Measurements from ENCODE around the gene SH3BGRL2. TPM values are rescaled to one million over a fixed set of nuclear protein-coding genes. Genes with fewer than 3 reads are reported as not detected.

The SH3BGRL2 gene
- total RNA-seq, 2 donors from 2014 or later = 26.4 to 29.1 TPM

DNA sequence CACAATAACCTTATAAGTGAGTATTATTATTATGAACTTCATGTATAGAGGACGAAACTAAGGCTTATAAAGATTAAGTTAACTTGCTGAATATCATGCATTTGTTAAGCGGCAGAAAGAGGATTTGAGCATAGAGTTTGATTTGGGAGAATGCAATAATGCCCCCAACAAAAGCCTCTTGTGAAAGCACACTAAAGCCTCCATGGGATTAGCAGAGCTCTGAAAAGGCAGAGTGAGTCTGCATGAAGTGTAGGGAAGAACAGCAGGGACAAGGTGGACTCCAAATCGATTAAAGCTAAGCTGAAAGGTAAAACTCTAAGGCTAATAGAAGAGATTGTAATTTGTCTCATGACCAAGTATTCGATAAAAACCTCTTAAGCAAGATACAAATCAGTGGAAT is 100.3 kb downstream of the SH3BGRL2 start:
- no peak for DNase-seq
- H3K27me3 ChIP-seq = no peaks in the 10 kb centered on the region
- no peak for ATAC-seq
- H3K4me1 ChIP-seq = no peaks in the 10 kb centered on the region
- TF ChIP-seq POLR2A (IDR thresholded peaks at IDR 0.05) = no peak
- TF ChIP-seq, protein P1, sequence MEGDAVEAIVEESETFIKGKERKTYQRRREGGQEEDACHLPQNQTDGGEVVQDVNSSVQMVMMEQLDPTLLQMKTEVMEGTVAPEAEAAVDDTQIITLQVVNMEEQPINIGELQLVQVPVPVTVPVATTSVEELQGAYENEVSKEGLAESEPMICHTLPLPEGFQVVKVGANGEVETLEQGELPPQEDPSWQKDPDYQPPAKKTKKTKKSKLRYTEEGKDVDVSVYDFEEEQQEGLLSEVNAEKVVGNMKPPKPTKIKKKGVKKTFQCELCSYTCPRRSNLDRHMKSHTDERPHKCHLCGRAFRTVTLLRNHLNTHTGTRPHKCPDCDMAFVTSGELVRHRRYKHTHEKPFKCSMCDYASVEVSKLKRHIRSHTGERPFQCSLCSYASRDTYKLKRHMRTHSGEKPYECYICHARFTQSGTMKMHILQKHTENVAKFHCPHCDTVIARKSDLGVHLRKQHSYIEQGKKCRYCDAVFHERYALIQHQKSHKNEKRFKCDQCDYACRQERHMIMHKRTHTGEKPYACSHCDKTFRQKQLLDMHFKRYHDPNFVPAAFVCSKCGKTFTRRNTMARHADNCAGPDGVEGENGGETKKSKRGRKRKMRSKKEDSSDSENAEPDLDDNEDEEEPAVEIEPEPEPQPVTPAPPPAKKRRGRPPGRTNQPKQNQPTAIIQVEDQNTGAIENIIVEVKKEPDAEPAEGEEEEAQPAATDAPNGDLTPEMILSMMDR (IDR thresholded peaks at IDR 0.05) = no peak
- WGBS, 2 donors = 75 to 77% methylated on average over 4 of the region's 4 CpGs
- H3K4me3 ChIP-seq = no peak overlapping the region
- H3K36me3 ChIP-seq (replicated peaks in 1 of 2; ENCODE audit: insufficient read depth in 1 of 2, low read depth in 2 of 2) = no peaks in the 10 kb centered on the region
- no peak overlapping the region for H3K27ac ChIP-seq
- no peaks in the 10 kb centered on the region for H3K9me3 ChIP-seq
- intact Hi-C loops (cut with DNase I) = no loop called here

DNA sequence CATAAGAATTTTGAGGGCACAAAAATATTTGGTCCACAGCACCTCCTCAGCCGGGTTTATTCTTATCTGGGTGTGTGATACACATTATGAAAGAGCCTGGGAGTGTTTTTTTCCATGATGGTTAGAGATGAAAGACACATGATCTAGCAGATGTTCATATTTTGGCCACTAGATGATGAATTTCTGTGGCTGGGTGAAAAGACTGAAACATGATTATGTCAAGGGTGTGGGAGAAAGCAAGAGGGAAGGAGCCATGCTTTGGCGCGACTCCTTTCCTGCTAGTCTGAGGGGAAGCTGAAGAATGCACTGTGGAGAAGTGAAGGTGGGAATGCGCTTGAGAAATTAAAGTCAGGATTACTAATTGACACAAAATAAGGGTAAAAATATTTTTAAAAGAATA is 102.3 kb downstream of the SH3BGRL2 start:
- intact Hi-C loops (cut with DNase I) = no loop called here
- 83 to 85% methylated on average over 4 of the region's 4 CpGs for WGBS, 2 donors
- Histone ChIP-seq H3K9me3 (no peaks in the 10 kb centered on the region), H3K4me3 (no peak overlapping the region), H3K27me3 (no peaks in the 10 kb centered on the region), H3K36me3 (replicated peaks in 1 of 2; ENCODE audit: insufficient read depth in 1 of 2, low read depth in 2 of 2) (no peaks in the 10 kb centered on the region), H3K4me1 (no peaks in the 10 kb centered on the region), H3K27ac (no peak overlapping the region)
- DNase-seq (no peak), ATAC-seq (no peak)
- TF ChIP-seq POLR2A (IDR thresholded peaks at IDR 0.05) = no peak
- TF ChIP-seq, protein P1 (IDR thresholded peaks at IDR 0.05) = no peak

DNA sequence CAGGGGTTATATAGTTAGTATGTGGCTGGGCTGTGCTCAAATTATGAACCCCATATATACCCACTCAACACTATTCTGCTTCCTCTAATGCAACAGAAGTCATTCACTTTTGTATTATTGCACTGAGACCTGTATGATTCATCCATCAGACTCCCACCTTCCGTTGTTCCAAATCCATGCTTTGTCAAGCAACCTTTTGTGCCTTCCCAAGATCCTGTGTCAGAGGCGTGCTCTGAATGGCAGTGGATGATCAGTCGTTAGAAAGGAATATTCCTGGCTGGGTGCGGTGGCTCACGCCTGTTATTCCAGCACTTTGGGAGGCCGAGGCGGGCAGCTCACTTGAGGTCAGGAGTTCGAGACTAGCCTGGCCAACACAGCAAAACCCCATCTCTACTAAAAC is 103.2 kb downstream of the SH3BGRL2 start:
- intact Hi-C loops (cut with DNase I) = no loop called here
- no peaks in the 10 kb centered on the region for H3K27me3 ChIP-seq
- H3K9me3 ChIP-seq = no peaks in the 10 kb centered on the region
- H3K27ac ChIP-seq = no peak overlapping the region
- TF ChIP-seq POLR2A (IDR thresholded peaks at IDR 0.05) = no peak
- DNase-seq (no peak), ATAC-seq (no peak)
- 90 to 97% methylated on average over 7 to 8 of the region's 8 CpGs for WGBS, 2 donors
- no peaks in the 10 kb centered on the region for H3K36me3 ChIP-seq (replicated peaks in 1 of 2; ENCODE audit: insufficient read depth in 1 of 2, low read depth in 2 of 2)
- no peaks in the 10 kb centered on the region for H3K4me1 ChIP-seq
- H3K4me3 ChIP-seq = no peak overlapping the region

DNA sequence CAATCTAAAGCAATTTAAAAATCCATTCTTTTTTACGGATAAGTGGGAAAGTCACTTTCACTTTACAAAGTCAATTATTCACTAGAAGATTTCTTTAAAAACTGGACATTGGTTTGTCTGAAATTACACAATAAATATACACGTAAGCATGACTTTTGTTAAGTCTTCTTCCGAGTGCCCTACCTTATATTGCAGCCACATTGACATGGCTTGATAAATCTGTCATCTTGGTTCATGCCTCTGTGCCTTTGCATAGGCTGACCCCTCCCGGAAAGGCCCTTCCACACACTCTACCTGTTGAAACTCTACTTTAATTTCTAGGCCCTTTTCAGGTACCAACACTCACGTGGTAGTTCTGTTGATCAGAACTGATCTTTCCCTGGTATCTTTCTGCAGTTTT is 104.1 kb downstream of the SH3BGRL2 start:
- ATAC-seq (no peak), DNase-seq (no peak)
- Histone ChIP-seq H3K4me3 (no peak overlapping the region), H3K36me3 (replicated peaks in 1 of 2; ENCODE audit: insufficient read depth in 1 of 2, low read depth in 2 of 2) (no peaks in the 10 kb centered on the region), H3K4me1 (no peaks in the 10 kb centered on the region), H3K9me3 (no peaks in the 10 kb centered on the region), H3K27ac (no peak overlapping the region), H3K27me3 (no peaks in the 10 kb centered on the region)
- TF ChIP-seq, protein P1 (IDR thresholded peaks at IDR 0.05) = no peak
- no peak for TF ChIP-seq POLR2A (IDR thresholded peaks at IDR 0.05)
- intact Hi-C loops (cut with DNase I) = no loop called here
- 82 to 83% methylated on average over 5 of the region's 5 CpGs for WGBS, 2 donors

DNA sequence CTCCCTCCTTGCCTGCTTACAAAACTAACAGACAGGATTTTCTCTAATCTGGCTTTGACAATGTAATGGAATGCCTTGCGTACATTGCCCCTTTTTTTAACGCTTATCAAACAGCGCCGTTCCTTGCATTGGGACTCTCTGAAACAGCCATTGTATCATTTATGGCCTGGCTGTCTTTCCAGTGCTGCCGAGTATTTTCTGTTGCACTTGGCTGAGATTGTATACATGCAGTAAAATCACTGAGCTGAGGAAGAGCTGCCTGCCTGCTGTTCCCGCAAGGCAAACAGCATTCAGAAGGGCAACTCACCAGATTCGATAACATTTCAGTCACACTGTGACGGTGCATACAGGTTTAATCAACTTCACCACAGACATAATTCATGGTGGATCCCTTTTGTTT is 106.0 kb downstream of the SH3BGRL2 start:
- TF ChIP-seq, protein P1 (IDR thresholded peaks at IDR 0.05) = no peak
- TF ChIP-seq POLR2A (IDR thresholded peaks at IDR 0.05) = no peak
- WGBS, 2 donors = 14 to 20% methylated on average over 8 of the region's 8 CpGs
- no peak overlapping the region for H3K4me3 ChIP-seq

More for the DNA sequence above, 106.0 kb downstream of the SH3BGRL2 start:
- H3K27me3 ChIP-seq = no peaks in the 10 kb centered on the region
- DNase-seq (peak in 1 of 4 donors; percentile 7), ATAC-seq (peak; percentile 24)
- H3K9me3 ChIP-seq = no peaks in the 10 kb centered on the region
- no peaks in the 10 kb centered on the region for H3K36me3 ChIP-seq (replicated peaks in 1 of 2; ENCODE audit: insufficient read depth in 1 of 2, low read depth in 2 of 2)
- H3K4me1 ChIP-seq = no peaks in the 10 kb centered on the region
- no peak overlapping the region for H3K27ac ChIP-seq
- intact Hi-C loops (cut with DNase I) = no loop called here
